NK-92 treated with Interleukin-12 subunit alpha and Interleukin-12 subunit beta, amount 100 ng/mL, for 24 hours (cell line): ENCODE results near the gene RTL1.

ENCODE experiments used
- DNase-seq: peaks from one replicate; lab custom pipeline; 2025; lab: John Stamatoyannopoulos, UW

RTL1 gene

DNA sequence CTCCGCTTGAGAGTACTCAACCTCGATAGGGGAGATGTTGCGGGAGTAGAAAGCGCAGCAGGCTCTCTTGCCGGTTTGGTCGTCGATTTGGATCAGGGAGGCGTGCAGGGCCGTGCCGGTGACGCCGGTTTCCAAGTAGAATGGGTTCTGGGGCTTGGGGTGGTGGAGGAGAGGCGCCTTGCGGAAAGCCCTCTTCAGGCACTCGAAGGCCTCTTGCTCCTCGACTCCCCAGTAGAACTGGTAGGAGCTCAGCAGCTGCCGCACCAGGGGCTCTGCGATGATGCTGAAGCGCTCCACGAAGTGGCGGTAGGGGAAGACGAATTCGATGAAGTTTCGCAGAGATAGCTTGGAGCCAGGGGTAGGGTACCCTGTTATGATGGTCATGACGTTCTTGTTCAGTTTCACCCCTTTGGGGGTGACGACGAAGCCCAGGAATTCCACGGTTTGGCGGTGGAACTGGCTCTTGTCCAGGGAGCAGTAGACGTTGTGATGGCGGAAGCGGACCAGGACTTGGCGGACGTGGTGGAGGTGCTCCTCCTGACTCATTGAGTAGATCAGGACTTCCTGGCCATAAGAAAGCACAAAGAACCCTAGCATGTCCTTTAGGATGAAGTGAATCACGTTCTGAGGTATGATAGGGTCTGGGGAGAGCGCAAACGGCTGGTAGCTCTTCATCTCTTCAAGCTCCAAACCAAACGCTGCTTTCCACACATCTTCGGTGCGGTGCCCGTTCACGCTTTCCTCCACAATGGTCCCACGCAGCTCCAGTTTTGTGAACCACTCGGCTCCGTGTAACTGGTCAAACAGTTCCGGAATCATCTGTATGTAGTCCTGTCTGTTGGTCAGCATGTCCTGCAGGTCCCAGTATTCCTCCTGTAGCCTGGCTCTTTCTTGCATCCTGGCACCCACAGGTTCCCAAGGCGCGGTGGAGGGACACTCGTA lies 21.2 kb downstream of the RTL1 start:
- no peak for DNase-seq

DNA sequence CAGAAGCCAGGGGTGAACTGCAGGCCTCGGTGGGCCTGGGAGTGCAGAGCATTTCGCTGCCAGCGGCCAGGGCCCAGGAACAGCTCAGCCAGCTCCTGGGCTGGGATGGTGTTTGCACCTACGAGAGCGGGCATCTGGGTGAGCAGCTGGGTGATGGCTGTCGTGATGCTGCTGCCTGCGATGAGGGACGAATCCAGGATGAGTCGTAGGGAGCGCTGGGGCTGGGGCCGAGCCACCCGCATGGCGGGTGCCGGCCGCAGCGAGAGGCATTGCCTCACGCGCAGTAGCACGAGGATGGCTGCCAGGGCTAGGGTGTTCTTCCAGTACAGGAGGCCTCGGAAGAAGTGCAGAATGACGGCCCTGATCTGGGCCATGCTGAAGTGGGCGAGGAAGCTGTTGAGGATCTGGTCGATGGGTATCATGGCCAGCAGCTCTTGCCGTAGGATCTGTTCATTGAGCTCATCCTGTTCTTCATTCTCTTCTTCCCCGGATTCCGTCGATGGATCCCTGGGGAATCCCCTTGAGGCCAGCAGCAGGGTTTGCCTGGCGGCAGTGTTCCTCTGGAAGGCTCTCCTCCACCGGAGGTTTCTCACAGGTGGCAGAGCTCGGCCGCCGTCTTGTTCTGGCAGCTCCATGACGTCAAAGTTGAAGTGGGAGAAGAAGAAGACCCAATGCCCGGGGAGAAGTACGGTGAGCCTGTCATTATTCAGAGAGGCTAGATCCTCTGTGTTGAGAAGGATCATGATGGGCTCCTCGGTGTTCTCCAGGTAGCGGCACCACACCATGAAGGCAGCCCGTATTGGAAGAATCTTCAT lies 22.1 kb downstream of the RTL1 start:
- DNase-seq = no peak

DNA sequence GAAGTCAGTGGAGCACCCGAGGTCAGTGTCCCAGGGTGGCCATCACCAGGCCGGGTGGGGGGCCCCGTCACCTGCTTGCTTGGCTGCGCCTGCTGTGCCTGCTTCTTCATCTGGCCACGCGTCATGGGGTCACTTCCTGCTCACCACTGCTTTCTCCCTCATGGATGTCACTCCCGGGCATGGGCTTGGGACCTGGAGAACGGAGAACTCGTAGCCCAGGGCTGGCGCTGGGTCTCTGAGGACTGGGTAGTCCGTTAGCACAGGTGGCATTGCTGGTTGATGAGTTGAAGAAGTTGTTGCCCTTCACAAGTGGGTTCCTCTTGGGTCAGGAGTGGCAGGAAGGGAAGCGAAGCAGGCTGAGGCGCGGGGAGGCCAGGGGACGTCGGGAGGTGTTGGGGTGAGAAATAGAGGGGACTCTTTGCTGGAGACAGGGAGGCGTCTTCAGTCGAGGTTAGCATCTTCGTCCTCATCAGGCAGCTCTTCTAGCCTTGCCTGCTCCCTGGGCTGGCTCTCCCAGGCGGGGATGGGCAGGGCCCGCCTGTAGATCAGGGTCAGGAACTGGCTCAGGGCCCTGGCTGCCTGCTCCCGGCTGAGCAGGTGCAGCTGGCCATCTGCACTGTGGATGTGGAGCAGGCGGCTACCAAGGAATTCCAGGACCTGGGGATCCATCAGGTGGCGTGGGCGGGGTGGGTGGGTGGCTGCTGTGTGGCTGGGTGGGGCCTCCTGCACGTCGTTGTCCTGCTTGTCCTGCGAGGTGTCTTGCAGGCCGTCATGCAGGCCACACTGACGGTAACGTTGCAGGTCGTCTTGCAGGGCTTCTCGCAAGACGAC lies 23.0 kb downstream of the RTL1 start:
- DNase-seq = no peak

DNA sequence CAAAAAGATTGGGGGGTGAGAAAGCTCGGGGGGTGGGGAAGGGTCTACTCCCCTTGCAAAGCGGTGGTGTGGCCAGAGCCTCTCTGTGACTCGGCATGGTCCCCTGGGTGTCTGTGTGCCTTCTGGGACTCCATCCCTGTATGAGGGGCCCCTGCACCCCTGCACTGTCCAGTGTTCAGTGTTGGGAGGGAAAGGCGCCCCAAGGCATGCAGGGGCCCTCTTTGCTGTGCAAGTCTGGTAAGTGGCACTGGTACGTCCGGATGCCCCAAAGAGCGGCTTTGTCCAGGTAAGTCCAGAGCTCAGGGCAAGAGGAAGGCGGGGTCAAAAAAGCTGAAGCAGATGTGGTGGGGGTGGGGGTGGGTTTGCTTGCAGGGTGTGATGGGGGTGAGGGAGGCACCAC lies 23.7 kb downstream of the RTL1 start:
- no peak for DNase-seq

DNA sequence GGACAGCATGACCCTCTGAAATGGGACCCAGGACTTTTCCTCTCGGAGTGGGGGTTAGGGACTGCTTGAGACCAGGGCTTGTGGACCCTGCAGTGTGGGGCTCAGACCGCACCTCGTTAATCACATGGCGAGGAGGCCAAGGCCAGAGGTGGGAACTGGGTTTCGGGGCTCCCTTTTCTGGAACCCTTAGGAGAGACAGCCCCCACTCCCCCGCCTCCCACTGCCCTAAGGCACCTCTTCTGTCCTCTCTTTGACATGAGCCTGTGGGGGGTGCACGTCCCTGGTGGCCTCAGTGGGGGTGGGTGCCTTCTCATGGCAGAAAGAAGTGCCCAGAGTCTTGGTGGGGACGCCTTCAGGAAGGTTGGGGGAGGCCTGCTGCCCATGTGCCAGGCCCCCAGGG lies 24.3 kb downstream of the RTL1 start:
- no peak for DNase-seq

DNA sequence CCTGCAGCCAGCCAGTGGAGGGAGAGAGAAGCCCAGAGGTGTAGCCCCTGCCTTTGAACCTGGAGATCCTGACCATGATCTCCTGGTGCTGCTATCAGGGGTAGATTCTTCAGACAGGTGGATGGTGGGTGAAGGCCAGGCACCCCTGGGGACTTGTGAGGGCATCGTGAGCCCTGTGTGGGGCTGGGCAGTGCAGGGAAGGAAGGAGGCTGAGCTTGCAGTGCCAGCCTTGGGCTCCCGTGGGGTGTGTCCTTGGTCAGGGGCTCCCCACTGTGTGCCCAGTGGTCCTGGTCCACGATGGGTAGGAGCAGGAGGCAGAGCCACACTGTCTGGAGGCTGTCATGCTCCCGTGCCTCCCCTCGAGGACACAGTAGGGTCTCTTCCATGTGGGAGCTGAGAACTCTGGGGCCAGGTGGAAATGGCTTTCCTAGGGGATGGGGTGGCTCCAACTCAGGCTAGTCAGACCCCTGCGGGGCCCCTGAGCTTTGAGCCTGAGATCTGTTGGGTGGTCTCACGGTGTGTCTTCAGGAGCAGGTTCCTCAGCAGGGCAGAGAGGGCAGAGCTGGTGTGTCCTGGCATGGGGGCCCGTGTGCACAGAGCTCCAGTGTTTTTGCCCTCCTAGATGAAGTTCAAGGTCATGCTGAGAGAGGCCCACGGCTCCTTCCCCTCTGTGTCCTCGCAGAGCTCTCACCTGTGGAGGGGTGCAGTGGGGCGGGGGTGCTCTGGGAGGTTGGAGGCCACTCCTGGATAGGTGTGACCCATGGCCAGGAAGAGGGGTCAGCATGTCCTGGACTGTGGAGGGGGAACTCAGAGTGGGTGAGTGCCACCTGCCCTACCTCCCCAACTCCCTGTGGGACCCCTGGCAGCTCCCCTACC lies 25.0 kb downstream of the RTL1 start:
- no peak for DNase-seq

DNA sequence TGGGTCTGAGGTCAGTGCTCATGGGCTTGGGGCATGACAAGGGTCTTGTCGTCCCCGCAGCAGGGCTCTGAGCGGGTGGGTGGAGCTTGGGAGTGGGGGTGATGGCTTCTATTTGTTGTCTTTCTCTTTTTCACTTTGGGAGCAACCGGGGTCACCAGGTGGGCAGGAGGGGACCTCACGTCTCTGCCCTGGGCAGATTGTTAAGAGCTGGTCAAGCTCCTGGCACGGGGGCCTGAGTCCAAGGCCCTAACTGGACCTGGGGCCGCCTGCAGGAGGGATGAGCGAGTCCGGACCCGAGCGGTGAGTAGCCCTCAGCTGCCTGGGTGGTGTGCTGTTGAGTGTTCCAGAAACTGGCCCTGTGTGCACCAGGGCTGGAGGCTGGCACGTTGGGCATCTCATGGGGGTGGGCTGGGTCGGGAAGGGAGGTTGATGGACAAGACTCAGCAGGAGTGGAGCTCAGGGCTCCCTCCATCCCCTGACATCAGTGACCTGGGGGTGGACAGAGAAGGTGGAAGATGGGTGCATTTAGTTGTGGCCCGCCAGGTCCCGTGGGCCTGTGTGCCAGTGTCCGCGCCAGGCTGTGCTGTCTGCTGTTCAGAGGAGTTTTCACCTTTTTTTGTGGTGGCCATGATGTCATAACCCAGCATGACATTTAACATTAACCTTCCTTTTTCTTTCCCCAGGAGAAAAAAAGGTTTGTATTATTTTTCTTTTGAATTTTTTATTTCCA lies 27.5 kb downstream of the RTL1 start:
- no peak for DNase-seq

DNA sequence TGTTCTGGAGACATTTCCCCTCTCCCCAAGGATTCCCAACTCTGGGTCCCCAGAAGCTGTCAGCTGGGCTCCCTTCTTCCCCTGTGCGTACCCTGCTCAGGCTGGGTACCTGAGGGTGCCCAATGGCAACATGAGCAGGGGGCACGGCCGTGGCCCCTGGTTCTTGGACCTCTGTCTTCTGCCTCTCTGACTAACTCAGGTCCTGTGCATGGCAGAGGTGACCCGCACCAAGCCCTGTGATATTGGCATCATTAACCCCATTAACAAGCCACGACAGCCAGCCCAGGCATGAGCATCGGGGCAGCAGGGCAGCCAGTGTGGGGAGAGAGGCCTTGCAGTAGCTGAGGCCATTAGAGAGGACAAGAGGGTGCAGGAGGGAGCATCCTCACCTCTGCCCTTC lies 28.4 kb downstream of the RTL1 start:
- DNase-seq = no peak

DNA sequence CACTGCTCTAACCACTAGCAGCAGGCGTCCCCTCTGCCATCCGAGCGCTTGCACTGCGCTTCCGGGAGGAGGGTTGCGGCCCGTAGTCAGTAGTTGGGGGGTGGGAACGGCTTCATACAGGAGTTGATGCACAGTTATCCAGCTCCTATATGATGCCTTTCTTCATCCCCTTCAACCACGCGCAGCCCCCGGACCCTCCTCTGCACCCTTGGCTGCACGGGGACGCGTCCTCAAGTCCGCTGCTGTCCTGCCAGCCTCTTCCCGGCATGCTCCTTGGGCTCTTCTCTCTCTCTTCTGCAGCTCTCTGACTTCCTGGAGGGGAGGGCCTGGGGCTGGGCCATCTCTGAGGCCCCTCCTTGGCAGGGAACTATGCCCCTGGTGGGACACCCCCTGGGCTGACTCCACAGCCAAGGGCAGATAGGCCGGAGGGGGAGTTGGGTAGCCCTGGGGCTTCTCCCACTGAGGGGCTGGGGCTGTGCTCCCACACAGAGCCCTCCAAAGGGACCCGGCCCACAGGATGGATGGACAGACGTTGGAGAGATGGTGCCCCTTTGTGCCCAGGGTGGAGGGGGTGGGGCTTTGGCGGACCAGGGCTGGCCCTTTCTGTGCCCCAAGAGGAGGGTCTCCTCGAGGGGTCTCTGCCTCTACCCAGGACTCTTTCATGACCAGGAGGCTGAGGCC lies 29.0 kb downstream of the RTL1 start:
- no peak for DNase-seq

DNA sequence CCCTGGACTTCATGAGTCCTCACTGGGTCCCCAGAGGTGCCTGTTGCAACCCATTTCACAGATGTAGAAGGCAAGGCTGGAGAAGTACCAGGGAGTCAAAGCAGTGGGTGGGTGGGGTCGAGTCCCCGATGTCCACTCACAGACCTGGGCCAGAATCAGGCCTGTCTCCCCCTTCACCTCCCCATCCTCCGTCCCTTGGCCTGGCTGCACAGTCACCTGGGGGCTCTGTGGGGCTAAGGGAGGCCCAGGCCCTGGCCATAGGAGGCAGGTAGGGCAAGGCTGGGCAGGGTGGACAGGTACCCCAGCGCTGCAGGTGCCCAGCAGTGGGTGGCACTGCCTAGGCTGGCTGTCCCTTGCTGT lies 29.5 kb downstream of the RTL1 start:
- no peak for DNase-seq

DNA sequence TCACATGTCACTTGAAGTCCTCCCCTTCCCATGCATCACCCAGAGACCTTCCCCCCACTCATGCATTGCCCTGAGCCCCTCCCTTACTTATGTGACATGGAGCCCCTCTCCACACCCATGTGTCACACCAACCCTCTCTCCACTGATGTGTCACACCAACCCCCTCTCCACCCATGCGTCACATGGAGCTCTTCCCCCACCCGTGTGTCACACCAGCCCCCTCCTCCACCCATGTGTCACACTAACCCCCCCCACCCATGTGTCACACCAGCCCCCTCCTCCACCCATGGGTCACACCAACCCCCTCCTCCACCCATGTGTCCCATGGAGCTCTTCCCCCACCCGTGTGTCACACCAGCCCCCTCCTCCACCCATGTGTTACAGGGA lies 30.4 kb downstream of the RTL1 start:
- no peak for DNase-seq

DNA sequence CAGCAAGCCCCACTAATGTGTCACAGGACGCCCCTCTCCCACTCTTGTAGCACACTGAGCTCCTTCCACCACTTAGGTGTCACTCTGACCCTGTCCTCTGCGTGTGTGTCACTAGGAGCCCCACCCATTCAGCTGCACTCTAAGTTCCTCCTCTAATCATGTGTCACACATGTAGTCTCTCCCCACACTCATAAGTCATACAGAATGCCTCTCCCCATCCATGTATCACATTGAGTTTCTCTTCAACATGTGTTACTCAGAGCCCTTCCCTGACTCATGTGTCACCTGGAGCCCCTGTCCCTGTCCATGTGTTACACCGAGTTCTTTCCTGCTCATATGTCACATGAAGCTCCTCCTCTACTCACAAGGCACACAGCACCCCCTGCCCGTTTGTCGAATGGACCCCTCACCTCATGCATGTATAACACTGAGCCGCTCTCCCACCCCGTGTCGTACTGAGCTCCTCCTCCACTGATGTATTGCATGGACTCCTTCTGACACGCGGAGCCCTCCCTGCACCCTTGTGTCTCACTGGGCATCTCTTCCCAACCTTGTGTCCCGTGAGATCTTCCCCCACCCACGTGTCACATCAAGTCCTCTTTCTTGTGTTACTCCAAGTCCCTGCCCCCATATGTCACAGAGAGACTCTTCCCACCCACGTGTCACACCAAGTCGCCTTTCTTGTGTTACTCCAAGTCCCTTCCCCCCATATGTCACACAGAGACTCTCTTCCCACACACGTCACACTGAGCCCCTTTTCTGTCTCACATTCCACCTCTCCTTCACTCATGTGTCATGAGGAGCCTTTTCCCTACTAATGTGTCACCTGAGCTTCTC lies 31.0 kb downstream of the RTL1 start:
- DNase-seq = no peak

DNA sequence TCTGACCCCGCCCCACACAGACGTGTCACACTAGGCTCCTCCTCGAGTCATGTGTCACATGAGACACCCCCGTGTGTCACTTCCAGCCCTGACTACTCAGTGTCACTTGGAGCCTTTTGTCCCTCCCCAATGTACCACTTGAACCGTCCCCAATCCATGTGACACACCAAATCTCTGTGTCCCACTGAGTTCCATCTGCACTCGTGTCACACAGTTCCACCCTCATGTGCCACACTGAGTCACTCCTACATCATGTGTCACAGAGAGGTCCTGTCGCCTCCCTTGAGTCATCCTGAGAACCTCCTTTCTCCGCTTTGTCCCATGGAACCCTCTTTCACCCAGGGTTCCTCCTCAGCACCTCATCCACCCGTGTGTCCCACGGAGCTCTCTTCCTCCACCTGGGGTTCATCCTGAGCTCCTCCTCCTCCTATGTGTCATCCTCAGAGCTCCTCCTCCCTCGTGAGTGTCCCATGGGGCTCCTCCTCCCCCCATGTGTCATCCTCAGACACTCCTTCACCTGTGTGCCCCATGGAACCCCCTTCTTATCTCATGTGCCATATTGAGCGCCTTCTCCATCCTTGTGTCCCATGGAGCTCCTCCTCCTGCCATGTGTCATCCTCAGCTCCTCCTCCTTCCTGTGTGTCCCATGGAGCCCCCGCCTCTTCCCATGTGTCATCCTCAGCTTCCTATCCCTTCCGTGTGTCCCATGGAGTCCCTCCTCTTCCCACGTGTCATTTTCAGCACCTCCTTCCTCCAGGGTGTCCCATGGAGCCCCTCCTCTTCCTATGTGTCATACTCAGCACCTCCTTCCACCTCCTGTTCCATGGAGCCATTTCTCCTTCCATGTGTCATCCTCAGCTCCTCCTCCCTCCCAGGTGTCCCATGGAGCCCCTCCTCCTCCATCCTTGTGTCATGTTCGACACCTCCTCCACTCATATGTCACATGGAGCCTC lies 32.0 kb downstream of the RTL1 start:
- DNase-seq = no peak

DNA sequence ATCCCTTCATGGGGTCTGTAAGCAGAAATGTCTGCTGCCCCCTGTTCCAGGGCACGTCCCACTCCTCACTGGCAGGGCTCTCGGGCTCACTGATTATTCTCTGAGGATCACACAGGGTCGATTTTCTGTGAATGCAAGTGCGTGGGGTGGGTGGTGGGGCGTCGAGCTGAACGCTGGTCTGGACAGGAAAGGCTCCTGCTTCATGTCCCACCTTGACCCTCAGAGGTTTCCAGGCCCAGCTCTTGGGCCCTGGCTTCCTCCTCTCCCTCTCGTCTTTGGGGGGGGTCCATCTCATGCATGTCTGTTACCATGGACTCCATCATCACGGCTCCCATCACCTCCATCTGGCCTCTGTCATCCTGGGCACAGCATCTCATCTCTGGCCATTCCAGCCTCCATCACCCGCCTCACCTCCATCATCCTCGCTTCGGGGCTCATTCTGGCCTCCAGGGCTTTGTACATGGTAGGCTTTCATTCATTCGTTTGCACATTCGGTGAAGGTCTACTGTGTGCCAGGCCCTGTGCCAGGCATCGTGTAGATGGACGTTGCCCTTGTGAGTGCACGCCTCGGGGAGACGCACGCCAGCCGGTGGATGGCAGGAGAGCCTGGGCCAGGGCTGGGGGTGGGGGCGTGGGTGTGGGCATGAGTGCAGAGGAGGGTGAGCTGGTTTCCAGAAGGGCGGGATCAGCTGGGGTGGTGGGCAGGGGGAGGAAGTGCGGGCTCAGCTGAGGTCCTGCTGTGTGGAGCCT lies 34.7 kb downstream of the RTL1 start:
- no peak for DNase-seq

DNA sequence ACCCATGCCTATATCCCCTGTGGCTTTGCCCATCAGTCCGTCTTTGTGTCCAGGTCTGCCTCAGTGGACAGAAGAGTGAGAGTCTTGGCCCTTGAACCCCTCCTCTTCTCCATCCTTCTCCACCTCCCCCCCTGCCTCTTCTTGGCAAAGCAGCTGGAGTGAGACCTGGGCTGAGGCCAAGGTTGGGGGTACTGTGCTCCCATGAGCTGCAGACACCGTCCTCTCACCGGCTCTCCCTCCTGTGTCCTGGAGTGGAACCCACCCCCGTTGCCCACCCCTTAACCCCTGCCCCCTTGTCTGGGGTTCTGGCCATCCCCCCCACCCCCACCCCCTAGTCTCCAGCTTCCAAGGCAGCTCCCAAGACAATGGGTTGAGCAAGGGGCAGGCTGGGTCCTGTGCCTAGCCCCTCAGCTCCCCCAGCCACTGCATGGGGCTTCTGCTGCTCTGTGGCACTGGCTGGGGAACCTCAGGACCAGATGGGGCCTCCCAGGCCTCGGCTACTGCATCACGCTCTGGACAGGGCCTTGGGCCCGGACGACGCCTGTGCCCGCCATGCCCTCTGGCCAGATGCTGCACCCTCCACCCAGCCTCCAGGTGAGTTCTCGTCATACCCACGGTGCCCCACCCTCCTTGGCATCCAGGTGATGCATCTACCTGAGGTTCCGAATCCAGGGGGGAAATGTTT lies 35.7 kb downstream of the RTL1 start:
- no peak for DNase-seq
